ENCODE measurements around the gene CTNNA3.
A peak's percentile ranks its signal among the peaks of the same experiment; 100 is the strongest.

- TF ChIP-seq SP1 (IDR thresholded peaks at IDR 0.05; ENCODE audit: low read depth): peak; percentile 70
- no peak for TF ChIP-seq POLR2A (IDR thresholded peaks at IDR 0.05; ENCODE audit: borderline replicate concordance, extremely low read depth, insufficient read depth, insufficient read length)
- TF ChIP-seq, protein P1, sequence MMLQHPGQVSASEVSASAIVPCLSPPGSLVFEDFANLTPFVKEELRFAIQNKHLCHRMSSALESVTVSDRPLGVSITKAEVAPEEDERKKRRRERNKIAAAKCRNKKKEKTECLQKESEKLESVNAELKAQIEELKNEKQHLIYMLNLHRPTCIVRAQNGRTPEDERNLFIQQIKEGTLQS (IDR thresholded peaks at IDR 0.05): no peak
- peak; percentile 57 for TF ChIP-seq CEBPB (IDR thresholded peaks at IDR 0.05; ENCODE audit: low read depth)
- no peak for TF ChIP-seq CTCF (IDR thresholded peaks at IDR 0.05 in 2 of 3, conservative IDR thresholded peaks at IDR 0.05 in 1 of 3; ENCODE audit: borderline replicate concordance in 1 of 3, insufficient read depth in 1 of 3, low read depth in 2 of 3, low read length in 2 of 3)
- TF ChIP-seq SIN3A (IDR thresholded peaks at IDR 0.05; ENCODE audit: low read depth): 0 out of 2 replicates have a peak, but pooled peaks have one; percentile 26
- no peak for TF ChIP-seq REST (IDR thresholded peaks at IDR 0.05; ENCODE audit: low read depth)
- TF ChIP-seq ZNF274 (IDR thresholded peaks at IDR 0.05; ENCODE audit: low read depth, low read length): no peak
Measured at GRCh38 chr10:67115972-67116371, 580.0 kb downstream of the CTNNA3 start.
